GM06990 (cell line): ENCODE results near the gene MAP1B.

Experiments used
- DNase-seq: peaks from one replicate; pipeline ENCODE4 v3.0.0-alpha.2; 2011; ENCODE audit not compliant: insufficient read length; ENCODE audit errors: extremely low read depth
- H3K27me3 ChIP-seq: replicated peaks from 2 replicates; pipeline ENCODE4 v1.6.0; 2011; ENCODE audit warnings: low read length; ENCODE audit not compliant: control insufficient read depth, insufficient read depth
- H3K36me3 ChIP-seq: 2 replicates; pipeline ENCODE4 v1.5.1; 2011; ENCODE audit warnings: low read length; ENCODE audit not compliant: control insufficient read depth, insufficient read depth
- H3K4me3 ChIP-seq: replicated peaks from 2 replicates; pipeline ENCODE4 v1.5.1; 2011; ENCODE audit warnings: low read depth, mild to moderate bottlenecking, control low read depth, low read length
- TF ChIP-seq, protein P1 (sequence below): IDR thresholded peaks from 2 replicates; pipeline ENCODE4 v1.5.1; 2011; ENCODE audit warnings: low read length, control low read depth, mild to moderate bottlenecking, inconsistent platforms; ENCODE audit not compliant: insufficient read depth, poor library complexity, severe bottlenecking

MAP1B gene

DNA sequence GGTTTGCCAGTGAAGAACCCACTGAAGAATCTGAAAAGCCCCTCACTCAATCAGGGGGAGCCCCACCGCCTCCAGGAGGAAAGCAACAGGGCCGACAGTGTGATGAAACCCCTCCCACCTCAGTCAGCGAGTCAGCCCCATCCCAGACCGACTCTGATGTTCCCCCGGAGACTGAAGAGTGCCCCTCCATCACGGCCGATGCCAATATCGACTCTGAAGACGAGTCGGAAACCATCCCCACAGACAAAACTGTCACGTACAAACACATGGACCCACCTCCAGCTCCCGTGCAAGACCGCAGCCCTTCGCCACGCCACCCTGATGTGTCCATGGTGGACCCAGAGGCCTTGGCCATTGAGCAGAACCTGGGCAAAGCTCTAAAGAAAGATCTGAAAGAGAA lies 92.4 kb downstream of the MAP1B start:
- no peaks in the 10 kb centered on the region for H3K36me3 ChIP-seq
- DNase-seq: no peak
- TF ChIP-seq, protein P1, sequence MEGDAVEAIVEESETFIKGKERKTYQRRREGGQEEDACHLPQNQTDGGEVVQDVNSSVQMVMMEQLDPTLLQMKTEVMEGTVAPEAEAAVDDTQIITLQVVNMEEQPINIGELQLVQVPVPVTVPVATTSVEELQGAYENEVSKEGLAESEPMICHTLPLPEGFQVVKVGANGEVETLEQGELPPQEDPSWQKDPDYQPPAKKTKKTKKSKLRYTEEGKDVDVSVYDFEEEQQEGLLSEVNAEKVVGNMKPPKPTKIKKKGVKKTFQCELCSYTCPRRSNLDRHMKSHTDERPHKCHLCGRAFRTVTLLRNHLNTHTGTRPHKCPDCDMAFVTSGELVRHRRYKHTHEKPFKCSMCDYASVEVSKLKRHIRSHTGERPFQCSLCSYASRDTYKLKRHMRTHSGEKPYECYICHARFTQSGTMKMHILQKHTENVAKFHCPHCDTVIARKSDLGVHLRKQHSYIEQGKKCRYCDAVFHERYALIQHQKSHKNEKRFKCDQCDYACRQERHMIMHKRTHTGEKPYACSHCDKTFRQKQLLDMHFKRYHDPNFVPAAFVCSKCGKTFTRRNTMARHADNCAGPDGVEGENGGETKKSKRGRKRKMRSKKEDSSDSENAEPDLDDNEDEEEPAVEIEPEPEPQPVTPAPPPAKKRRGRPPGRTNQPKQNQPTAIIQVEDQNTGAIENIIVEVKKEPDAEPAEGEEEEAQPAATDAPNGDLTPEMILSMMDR: no peak
- no peak overlapping the region for H3K4me3 ChIP-seq
- H3K27me3 ChIP-seq: no peaks in the 10 kb centered on the region; the same call in 1 of the 2 replicates

DNA sequence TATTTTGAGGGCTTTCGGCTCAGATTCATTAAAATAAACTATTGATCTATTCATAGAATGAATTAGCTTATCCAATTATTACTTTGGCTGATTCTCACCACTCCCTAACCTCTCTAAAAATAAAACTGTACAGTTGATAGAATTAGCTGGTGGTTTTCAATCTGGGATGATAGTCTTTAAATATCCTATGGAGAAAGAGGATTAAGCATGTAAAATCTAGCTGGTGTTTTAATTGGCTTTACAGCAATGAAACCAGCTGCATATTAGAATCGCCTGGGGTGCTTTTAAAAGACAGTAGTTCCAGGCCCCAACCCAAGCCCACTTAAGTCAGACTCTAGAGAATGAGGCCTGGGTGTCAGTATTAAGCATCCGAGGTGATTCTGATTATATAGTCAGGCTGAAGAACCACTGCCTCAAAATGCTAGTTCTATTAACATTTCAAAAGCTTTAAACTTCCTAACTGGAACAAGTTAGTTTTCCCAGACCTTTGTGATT lies 95.1 kb downstream of the MAP1B start:
- DNase-seq: no peak
- no peaks in the 10 kb centered on the region for H3K36me3 ChIP-seq
- no peaks in the 10 kb centered on the region; the same call in 1 of the 2 replicates for H3K27me3 ChIP-seq
- TF ChIP-seq, protein P1: no peak
- no peak overlapping the region for H3K4me3 ChIP-seq

DNA sequence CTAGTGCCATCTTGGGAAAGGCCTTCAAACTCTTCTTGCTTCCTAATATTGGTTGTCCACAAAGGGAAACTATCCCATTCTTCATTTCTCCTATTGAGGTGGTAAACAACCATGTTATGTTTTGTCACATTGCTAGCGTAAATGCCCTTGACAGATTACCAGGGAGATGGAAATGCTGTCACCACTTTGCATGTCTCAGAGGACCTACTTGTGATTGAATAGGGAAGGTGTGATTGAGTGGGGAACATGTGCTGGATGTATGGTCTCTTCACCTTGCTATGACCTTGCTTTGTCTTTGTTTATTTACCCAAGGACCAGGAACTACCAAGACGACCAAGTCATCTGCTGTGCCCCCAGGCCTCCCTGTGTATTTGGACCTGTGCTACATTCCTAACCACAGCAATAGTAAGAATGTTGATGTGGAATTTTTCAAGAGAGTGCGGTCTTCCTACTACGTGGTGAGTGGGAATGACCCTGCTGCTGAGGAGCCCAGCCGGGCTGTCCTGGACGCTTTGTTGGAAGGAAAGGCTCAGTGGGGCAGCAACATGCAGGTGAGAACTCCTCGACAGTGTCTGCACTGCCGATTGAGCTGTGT lies 96.1 kb downstream of the MAP1B start:
- Histone ChIP-seq H3K27me3 (no peaks in the 10 kb centered on the region), H3K4me3 (no peak overlapping the region), H3K36me3 (no peaks in the 10 kb centered on the region)
- TF ChIP-seq, protein P1: no peak
- no peak for DNase-seq

DNA sequence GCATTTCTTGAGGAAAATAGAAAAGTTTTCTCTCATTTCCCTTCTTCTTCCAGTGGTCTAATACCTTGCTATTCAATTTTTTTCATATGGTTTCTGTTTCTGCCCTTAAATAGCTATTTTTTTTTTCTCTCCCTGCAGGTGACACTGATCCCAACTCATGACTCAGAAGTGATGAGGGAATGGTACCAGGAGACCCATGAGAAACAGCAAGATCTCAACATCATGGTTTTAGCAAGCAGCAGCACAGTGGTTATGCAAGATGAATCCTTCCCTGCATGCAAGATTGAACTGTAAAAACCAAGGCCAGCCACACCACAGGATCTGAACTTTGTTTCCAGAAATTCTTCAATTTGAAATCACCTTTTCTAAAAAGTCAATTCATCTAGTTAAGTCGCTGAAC lies 97.7 kb downstream of the MAP1B start:
- no peak overlapping the region for H3K4me3 ChIP-seq
- H3K27me3 ChIP-seq: no peaks in the 10 kb centered on the region
- no peaks in the 10 kb centered on the region for H3K36me3 ChIP-seq
- TF ChIP-seq, protein P1: no peak
- DNase-seq: no peak

DNA sequence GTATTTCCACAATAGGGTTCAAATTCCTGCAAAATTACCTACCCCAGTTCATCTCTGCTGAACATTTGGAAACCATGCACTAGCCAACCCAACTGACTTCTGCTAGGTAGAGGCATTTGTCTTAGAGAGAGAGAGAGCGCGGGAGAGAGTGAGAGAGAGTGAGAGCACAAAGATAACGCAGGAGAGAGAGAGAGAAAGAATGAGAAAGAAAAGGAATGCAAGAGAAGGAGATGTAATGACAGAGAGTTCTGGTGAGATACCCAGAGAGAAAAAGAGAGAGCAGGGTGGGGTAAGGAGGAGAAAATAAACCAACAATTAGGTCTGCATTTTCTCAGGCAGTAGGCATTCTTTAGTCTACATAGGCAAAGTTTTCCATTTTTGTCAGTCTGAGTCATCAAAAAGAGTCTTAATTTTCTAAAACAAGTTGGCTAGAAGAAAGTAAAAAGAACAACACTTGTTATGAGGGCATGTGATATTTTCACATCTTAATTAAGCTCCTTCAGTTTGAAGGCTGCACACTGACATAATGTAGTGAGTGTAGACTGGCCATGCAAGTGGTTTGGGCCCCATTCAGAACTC lies 98.2 kb downstream of the MAP1B start:
- H3K27me3 ChIP-seq: no peaks in the 10 kb centered on the region
- no peak overlapping the region for H3K4me3 ChIP-seq
- H3K36me3 ChIP-seq: no peaks in the 10 kb centered on the region
- TF ChIP-seq, protein P1: no peak
- DNase-seq: no peak
